IMR-90 (cell line): ENCODE measurements around the gene LINC00237. TPM values are rescaled to one million over a fixed set of nuclear protein-coding genes. Genes with fewer than 3 reads are reported as not detected.

Source experiments
- ATAC-seq: fragments of 200-7000 bp; cut with Tn5 transposase; 2 replicates; pipeline ENCODE4 v1.9.1; 2020; ENCODE audit warnings: low read depth, mild to moderate bottlenecking, moderate library complexity
- BruUV-seq: library from RNA; stranded (reverse); fragments of 400-500 nt; replicated peaks from 2 replicates; lab custom pipeline; 2021; lab: Mats Ljungman, UMichigan
- CTCF ChIA-PET: fragments of 300-600 bp; formaldehyde crosslinking; extraction: SDS; loops from one replicate; lab custom pipeline; 2021; ENCODE audit warnings: antibody characterized with exemption; lab: Yijun Ruan, JAX
- POLR2A ChIA-PET: fragments of 300-600 bp; sonication (Branson Sonifier 250); formaldehyde crosslinking; loops from one replicate; lab custom pipeline; 2022; ENCODE audit warnings: antibody characterized with exemption; ENCODE audit not compliant: unreplicated experiment; lab: Charles Lee
- DNase-seq: peaks from one replicate; pipeline ENCODE4 v3.0.0; 2013
- H2AFZ ChIP-seq: replicated peaks from 2 replicates; pipeline ENCODE3; 2013; ENCODE audit warnings: low read length, mild to moderate bottlenecking; ENCODE audit not compliant: poor library complexity
- H2AK5ac ChIP-seq: 2 replicates; pipeline ENCODE4 v1.6.1; 2013; ENCODE audit warnings: low read depth, low read length, inconsistent platforms
- H2AK9ac ChIP-seq: replicated peaks from 2 replicates; pipeline ENCODE3; 2013; ENCODE audit warnings: mild to moderate bottlenecking, low read depth, low read length, moderate library complexity; ENCODE audit not compliant: poor library complexity
- H2BK120ac ChIP-seq: 2 replicates; pipeline ENCODE4 v1.6.1; 2013; ENCODE audit warnings: low read depth, low read length, inconsistent platforms
- H2BK15ac ChIP-seq: 3 replicates; pipeline ENCODE4 v1.6.1; 2013; ENCODE audit warnings: low read depth, low read length, inconsistent platforms
- H2BK20ac ChIP-seq: 2 replicates; pipeline ENCODE4 v1.6.1; 2013; ENCODE audit warnings: low read depth, mild to moderate bottlenecking, inconsistent platforms, low read length, moderate library complexity
- H2BK5ac ChIP-seq: 2 replicates; pipeline ENCODE4 v1.6.1; 2013; ENCODE audit warnings: mild to moderate bottlenecking, low read depth, low read length, inconsistent platforms; ENCODE audit not compliant: poor library complexity, severe bottlenecking
- H3K14ac ChIP-seq: replicated peaks from 2 replicates; pipeline ENCODE4 v1.6.1; 2013; ENCODE audit warnings: low read depth, low read length, inconsistent platforms
- H3K18ac ChIP-seq: 2 replicates; pipeline ENCODE4 v1.6.1; 2013; ENCODE audit warnings: low read depth, low read length, control low read depth
- H3K23ac ChIP-seq: 2 replicates; pipeline ENCODE4 v1.6.1; 2013; ENCODE audit warnings: low read depth, low read length, inconsistent platforms
- H3K27ac ChIP-seq: 2 replicates; pipeline ENCODE4 v1.5.1; 2013; ENCODE audit warnings: mild to moderate bottlenecking, control low read depth, low read length; ENCODE audit not compliant: insufficient read depth
- H3K27me3 ChIP-seq: 2 replicates; pipeline ENCODE4 v1.6.1; 2013; ENCODE audit warnings: low read length; ENCODE audit not compliant: control insufficient read depth, insufficient read depth
- H3K36me3 ChIP-seq: 2 replicates; pipeline ENCODE4 v1.6.1; 2013; ENCODE audit warnings: low read length, mixed read lengths; ENCODE audit not compliant: control insufficient read depth, insufficient read depth
- H3K4ac ChIP-seq: 2 replicates; pipeline ENCODE4 v1.6.1; 2013; ENCODE audit warnings: low read depth, low read length, inconsistent platforms
- H3K4me1 ChIP-seq: 2 replicates; pipeline ENCODE4 v1.6.1; 2013; ENCODE audit warnings: low read length, mixed read lengths; ENCODE audit not compliant: control insufficient read depth, insufficient read depth
- H3K4me2 ChIP-seq: 2 replicates; pipeline ENCODE4 v1.6.1; 2013; ENCODE audit warnings: low read depth, mild to moderate bottlenecking, control low read depth, low read length, moderate library complexity
- H3K4me3 ChIP-seq: 2 replicates; pipeline ENCODE4 v1.5.1; 2013; ENCODE audit warnings: low read depth, mild to moderate bottlenecking, control low read depth, low read length, moderate library complexity; ENCODE audit not compliant: insufficient read depth
- H3K56ac ChIP-seq: 2 replicates; pipeline ENCODE4 v1.6.1; 2013; ENCODE audit warnings: low read length, inconsistent platforms; ENCODE audit not compliant: insufficient read depth; ENCODE audit errors: extremely low read depth
- H3K79me1 ChIP-seq, 2 experiments: 2 replicates each; pipeline ENCODE4 v1.6.1; 2013; ENCODE audit warnings: low read length in 2 of 2, inconsistent platforms in 1 of 2, low read depth in 1 of 2
- H3K9ac ChIP-seq: 2 replicates; pipeline ENCODE4 v1.6.1; 2013; ENCODE audit warnings: low read depth, low read length, control low read depth
- H3K9me1 ChIP-seq: 2 replicates; pipeline ENCODE4 v1.6.1; 2013; ENCODE audit warnings: low read length, inconsistent platforms; ENCODE audit not compliant: insufficient read depth
- H3K9me3 ChIP-seq: 2 replicates; pipeline ENCODE4 v1.6.1; 2013; ENCODE audit warnings: low read length; ENCODE audit not compliant: control insufficient read depth, insufficient read depth
- H4K20me1 ChIP-seq: 2 replicates; pipeline ENCODE4 v1.6.1; 2013; ENCODE audit warnings: low read length, inconsistent platforms; ENCODE audit not compliant: insufficient read depth
- H4K5ac ChIP-seq: 2 replicates; pipeline ENCODE4 v1.6.1; 2013; ENCODE audit warnings: mild to moderate bottlenecking, low read depth, low read length, control low read depth
- H4K8ac ChIP-seq, 2 experiments: 2 replicates each; pipeline ENCODE4 v1.6.1; 2013; ENCODE audit warnings: low read depth in 2 of 2, low read length in 2 of 2, control low read depth in 1 of 2, inconsistent platforms in 1 of 2
- H4K91ac ChIP-seq: 2 replicates; pipeline ENCODE4 v1.6.1; 2013; ENCODE audit warnings: low read depth, low read length, inconsistent platforms; ENCODE audit not compliant: insufficient read depth
- CEBPB ChIP-seq: IDR thresholded peaks from 2 replicates; pipeline ENCODE4 v1.6.1; 2012; ENCODE audit warnings: low read depth, low read length, improper control_type of control experiment
- CHD1 ChIP-seq: IDR thresholded peaks from 2 replicates; pipeline ENCODE4 v1.6.1; 2012; ENCODE audit warnings: low read depth, low read length, improper control_type of control experiment
- ELK1 ChIP-seq: fragments of 150-350 bp; IDR thresholded peaks from 2 replicates; pipeline ENCODE4 v1.6.1; 2016; ENCODE audit warnings: low read depth, mild to moderate bottlenecking, low read length, moderate library complexity, borderline replicate concordance
- MAFK ChIP-seq: IDR thresholded peaks from 2 replicates; pipeline ENCODE4 v1.6.1; 2012; ENCODE audit warnings: low read depth, low read length, improper control_type of control experiment
- MAZ ChIP-seq: IDR thresholded peaks from 2 replicates; pipeline ENCODE4 v1.6.1; 2012; ENCODE audit warnings: low read depth, mild to moderate bottlenecking, low read length, improper control_type of control experiment, moderate library complexity, borderline replicate concordance
- MXI1 ChIP-seq: IDR thresholded peaks from 2 replicates; pipeline ENCODE4 v1.6.1; 2012; ENCODE audit warnings: low read depth, mild to moderate bottlenecking, low read length, moderate library complexity, borderline replicate concordance
- POLR2A ChIP-seq: IDR thresholded peaks from 2 replicates; pipeline ENCODE4 v1.6.1; 2012; ENCODE audit warnings: mild to moderate bottlenecking, low read depth, low read length
- RAD21 ChIP-seq: IDR thresholded peaks from 2 replicates; pipeline ENCODE4 v1.6.1; 2012; ENCODE audit warnings: low read length, improper control_type of control experiment
- RCOR1 ChIP-seq: IDR thresholded peaks from 2 replicates; pipeline ENCODE4 v1.6.1; 2012; ENCODE audit warnings: mild to moderate bottlenecking, low read length, improper control_type of control experiment; ENCODE audit not compliant: insufficient replicate concordance
- RFX5 ChIP-seq: IDR thresholded peaks from 2 replicates; pipeline ENCODE4 v1.8.0; 2012; ENCODE audit warnings: low read depth, mild to moderate bottlenecking, low read length, moderate library complexity
- USF2 ChIP-seq: fragments of 150-350 bp; IDR thresholded peaks from 2 replicates; pipeline ENCODE4 v1.6.1; 2017; ENCODE audit warnings: mild to moderate bottlenecking, antibody characterized with exemption, low read length, low read depth
- WGBS, 2 experiments: methylation state at CpG; one replicate each; pipeline versions ENCODE4 v1.1.5 to v1.1.7; 2013; ENCODE audit warnings: missing lambda C conversion rate in 2 of 2; ENCODE audit not compliant: insufficient read length in 1 of 2; ENCODE audit errors: extremely low coverage in 2 of 2; 5-methylcytosine and 5-hydroxymethylcytosine counted together
- dilution Hi-C: fragments of 300-500 bp; cut with HindIII; formaldehyde crosslinking; loops from one replicate; pipeline ENCODE4 v1.14.3; 2018; ENCODE audit warnings: low sequenced_read_pairs; ENCODE audit not compliant: unreplicated experiment
- in situ Hi-C: fragments of 300-500 bp; cut with MboI; formaldehyde crosslinking; loops from 3 replicates; pipeline ENCODE4 v1.14.3; 2019; ENCODE audit warnings: low sequenced_read_pairs, inconsistent platforms, mixed read lengths
- intact Hi-C: fragments of 100-400 bp; cut with micrococcal nuclease; formaldehyde crosslinking; loops from 2 replicates; pipeline ENCODE4 v1.10.0; 2022
- polyA plus RNA-seq, 3 experiments: library from polyadenylated mRNA; depleted of rRNA; stranded (reverse); fragments of >200 nt; gene quantifications; 2 replicates each; pipeline ENCODE4 v1.2.3, GENCODE V29; 2012; ENCODE audit warnings: low replicate concordance in 1 of 3
- total RNA-seq: library from RNA; depleted of rRNA; stranded (reverse); fragments of >200 nt; gene quantifications from 2 replicates; pipeline ENCODE4 v1.2.3, GENCODE V29; 2012

The LINC00237 gene
- total and polyA plus RNA-seq, 2 of the 4 experiments (the other 2 are of a cell fraction): not detected

- H2BK15ac ChIP-seq: no peak overlapping the region
- H4K5ac ChIP-seq: no peak overlapping the region
- no peak overlapping the region for H2AK5ac ChIP-seq
- no peak overlapping the region for H3K23ac ChIP-seq
- dilution Hi-C loops: no loop called here
- BruUV-seq: no TSS peak
- H4K20me1 ChIP-seq: no peaks in the 10 kb centered on the region
- no peaks in the 10 kb centered on the region for H3K36me3 ChIP-seq
- no peak overlapping the region for H3K56ac ChIP-seq
- ChIA-PET CTCF (interaction anchor here (0.7 kb wide), 1 partner anchor 51 kb away, joined by 3 read pairs; no protein-coding TSS in a partner anchor), POLR2A (no interaction called here)
- no peak overlapping the region for H3K18ac ChIP-seq
- H3K9me1 ChIP-seq: no peaks in the 10 kb centered on the region; the same call in 1 of the 2 replicates
- TF ChIP-seq RCOR1 (no peak), RFX5 (no peak), MAFK (no peak), CHD1 (no peak), MAZ (no peak), ELK1 (no peak), POLR2A (no peak), USF2 (no peak), RAD21 (no peak), MXI1 (no peak), CEBPB (no peak)
- 0% methylated on average over 4 of the region's 46 CpGs; no CpG with 5 or more reads in 1 of the 2 experiments for WGBS, 2 experiments
- H3K4me3 ChIP-seq: peak overlapping the region; percentile 30; the same call in 1 of the 2 replicates
- H2AK9ac ChIP-seq: no peak overlapping the region
- intact Hi-C loops: no loop called here
- ATAC-seq (peak; percentile 34; the same call in 1 of the 2 replicates), DNase-seq (peak; percentile 4)
- H2AFZ ChIP-seq: no peak overlapping the region
- no peak overlapping the region for H3K4ac ChIP-seq
- H3K14ac ChIP-seq: no peak overlapping the region
- peaks cover 5% of the 10 kb centered on the region; the same call in 1 of the 2 replicates for H3K4me1 ChIP-seq
- no peak overlapping the region for H3K27ac ChIP-seq
- H3K27me3 ChIP-seq: peaks cover 75% of the 10 kb centered on the region
- peak overlapping the region; percentile 88 for H3K4me2 ChIP-seq
- H2BK20ac ChIP-seq: no peak overlapping the region
- no peak overlapping the region for H2BK120ac ChIP-seq
- in situ Hi-C loops: no loop called here
- no peaks in the 10 kb centered on the region for H3K79me1 ChIP-seq
- no peak overlapping the region for H3K9ac ChIP-seq
- no peak overlapping the region for H4K8ac ChIP-seq
- H3K9me3 ChIP-seq: peaks cover 5% of the 10 kb centered on the region
- no peak overlapping the region for H4K91ac ChIP-seq
- H2BK5ac ChIP-seq: no peak overlapping the region
Measured at GRCh38 chr20:21099751-21100577, 6.2 kb downstream of the LINC00237 start.
